Measurements from ENCODE around the gene PRKCSH.

The PRKCSH gene

GRCh38 chr19:11397089-11397610 is 38.3 kb upstream of the PRKCSH start:
- TF ChIP-seq CTCF (IDR thresholded peaks at IDR 0.05; ENCODE audit: insufficient read depth, low read length, poor library complexity, severe bottlenecking), result no peak
- no peak overlapping the region for H3K4me3 ChIP-seq (replicated peaks; ENCODE audit: low read depth, low read length)
- no peaks in the 10 kb centered on the region for H3K27me3 ChIP-seq (replicated peaks; ENCODE audit: control insufficient read depth, insufficient read depth, low read length)
- H3K36me3 ChIP-seq (ENCODE audit: control insufficient read depth, insufficient read depth, low read length), result no peaks in the 10 kb centered on the region
- no peak for DNase-seq (ENCODE audit: extremely low read depth, insufficient read length)

GRCh38 chr19:11399667-11400066 is 35.8 kb upstream of the PRKCSH start:
- no peaks in the 10 kb centered on the region for H3K27me3 ChIP-seq (replicated peaks; ENCODE audit: control insufficient read depth, insufficient read depth, low read length)
- no peak for TF ChIP-seq CTCF (IDR thresholded peaks at IDR 0.05; ENCODE audit: insufficient read depth, low read length, poor library complexity, severe bottlenecking)
- no peak for DNase-seq (ENCODE audit: extremely low read depth, insufficient read length)
- no peaks in the 10 kb centered on the region for H3K36me3 ChIP-seq (ENCODE audit: control insufficient read depth, insufficient read depth, low read length)
- no peak overlapping the region for H3K4me3 ChIP-seq (replicated peaks; ENCODE audit: low read depth, low read length)

- no peak overlapping the region for H3K4me3 ChIP-seq (replicated peaks; ENCODE audit: low read depth, low read length)
- no peaks in the 10 kb centered on the region for H3K27me3 ChIP-seq (replicated peaks; ENCODE audit: control insufficient read depth, insufficient read depth, low read length)
- DNase-seq (ENCODE audit: extremely low read depth, insufficient read length), result no peak
- no peak for TF ChIP-seq CTCF (IDR thresholded peaks at IDR 0.05; ENCODE audit: insufficient read depth, low read length, poor library complexity, severe bottlenecking)
- no peaks in the 10 kb centered on the region for H3K36me3 ChIP-seq (ENCODE audit: control insufficient read depth, insufficient read depth, low read length)
Measured at GRCh38 chr19:11400798-11401197, 34.6 kb upstream of the PRKCSH start.

- Histone ChIP-seq H3K36me3 (ENCODE audit: control insufficient read depth, insufficient read depth, low read length) (no peaks in the 10 kb centered on the region), H3K27me3 (replicated peaks; ENCODE audit: control insufficient read depth, insufficient read depth, low read length) (no peaks in the 10 kb centered on the region; the same call in 1 of the 2 replicates), H3K4me3 (replicated peaks; ENCODE audit: low read depth, low read length) (no peak overlapping the region)
- no peak for TF ChIP-seq CTCF (IDR thresholded peaks at IDR 0.05; ENCODE audit: insufficient read depth, low read length, poor library complexity, severe bottlenecking)
- DNase-seq (ENCODE audit: extremely low read depth, insufficient read length), result no peak
Measured at GRCh38 chr19:11401808-11402543, 33.5 kb upstream of the PRKCSH start.

- TF ChIP-seq CTCF (IDR thresholded peaks at IDR 0.05; ENCODE audit: insufficient read depth, low read length, poor library complexity, severe bottlenecking), result no peak
Measured at GRCh38 chr19:11404588-11405222, 30.7 kb upstream of the PRKCSH start.

More at GRCh38 chr19:11404588-11405222, 30.7 kb upstream of the PRKCSH start:
- Histone ChIP-seq H3K36me3 (ENCODE audit: control insufficient read depth, insufficient read depth, low read length) (no peaks in the 10 kb centered on the region), H3K27me3 (replicated peaks; ENCODE audit: control insufficient read depth, insufficient read depth, low read length) (no peaks in the 10 kb centered on the region; the same call in 1 of the 2 replicates), H3K4me3 (replicated peaks; ENCODE audit: low read depth, low read length) (no peak overlapping the region)
- DNase-seq (ENCODE audit: extremely low read depth, insufficient read length), result no peak

Measured in GM06990 (cell line).